Activated CD8-positive, alpha-beta memory T cell treated with anti-CD3 and anti-CD28 coated beads for 48 hours (primary cell): Measurements from ENCODE around the gene SYNRG.
"Not testable (repeated sequence)": the region's sequence is repeated elsewhere in the genome, so short reads cannot be mapped to it uniquely, and the experiment has no call there.

Source experiments
- DNase-seq, 3 experiments: peaks; one replicate each; pipeline ENCODE4 v3.0.0-alpha.2; 2020; ENCODE audit warnings: low read depth in 2 of 3, low spot score in 2 of 3

The SYNRG gene

DNA sequence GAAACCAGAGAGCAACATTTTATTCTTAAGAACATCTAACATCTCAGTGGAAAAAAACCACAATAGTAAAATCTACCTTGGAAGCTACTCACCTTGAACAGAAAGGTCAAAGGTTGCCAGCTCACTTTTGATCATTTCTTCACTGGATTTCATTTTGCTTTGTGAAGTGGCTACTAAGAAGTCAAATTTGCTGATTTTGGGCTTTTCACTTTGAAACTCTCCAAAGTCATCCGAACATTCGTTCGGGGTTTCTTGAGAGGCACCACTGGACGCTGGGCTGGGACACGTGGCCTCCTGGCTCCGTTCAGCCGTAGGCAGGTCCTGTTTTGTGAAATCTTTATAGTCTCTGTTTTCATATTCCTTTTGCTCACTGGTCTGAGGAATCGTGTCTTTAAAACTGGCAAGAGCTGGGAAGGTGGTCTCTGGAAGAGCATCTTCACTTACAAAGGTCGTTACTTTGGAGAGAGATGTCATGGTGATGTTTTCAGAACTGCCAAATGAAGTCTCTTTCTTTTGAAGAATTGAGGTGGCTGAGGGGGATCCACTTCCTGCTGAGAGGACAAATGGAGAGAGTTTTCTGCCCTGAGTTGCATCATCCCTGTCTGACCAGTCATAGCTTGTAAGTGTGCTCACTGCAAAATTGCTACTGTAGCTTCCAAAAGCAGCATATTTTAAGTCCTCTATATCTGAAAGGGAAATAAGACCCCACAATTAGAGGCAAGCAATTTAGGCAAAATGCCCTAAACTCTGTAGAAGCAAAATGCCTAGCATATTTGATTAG is 67.1 kb downstream of the SYNRG start:
- no peak for DNase-seq

DNA sequence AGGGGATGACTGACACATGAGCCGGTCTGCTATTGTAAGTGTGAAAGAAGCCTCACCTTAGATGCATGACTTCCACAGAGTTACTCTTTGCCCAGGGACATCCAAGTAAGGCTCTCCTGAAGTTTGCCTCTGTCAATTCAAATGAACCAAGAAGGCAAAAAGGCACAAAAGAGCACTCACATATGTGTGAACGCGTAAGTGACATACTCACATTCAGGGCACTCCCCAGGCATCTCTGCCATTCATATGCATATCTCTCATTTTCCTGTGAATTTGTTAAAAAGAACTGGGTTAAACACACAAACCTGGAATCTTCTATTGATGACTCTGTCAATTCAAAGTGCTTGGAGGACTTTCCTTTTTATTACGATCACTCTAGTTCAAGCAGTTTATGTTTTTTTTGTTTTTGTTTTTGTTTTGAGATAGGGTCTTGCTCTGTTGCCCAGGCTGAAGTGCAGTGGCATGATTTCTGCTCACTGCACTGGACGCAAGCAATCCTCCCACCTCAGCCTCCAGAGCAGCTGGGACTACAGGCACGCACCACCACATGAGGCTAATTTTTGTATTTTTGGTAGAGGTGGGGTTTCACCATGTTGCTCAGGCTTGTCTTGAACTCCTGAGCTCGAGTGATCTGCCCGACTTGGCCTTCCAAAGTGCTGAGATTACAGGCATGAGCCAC is 70.1 kb downstream of the SYNRG start:
- DNase-seq = no peak

DNA sequence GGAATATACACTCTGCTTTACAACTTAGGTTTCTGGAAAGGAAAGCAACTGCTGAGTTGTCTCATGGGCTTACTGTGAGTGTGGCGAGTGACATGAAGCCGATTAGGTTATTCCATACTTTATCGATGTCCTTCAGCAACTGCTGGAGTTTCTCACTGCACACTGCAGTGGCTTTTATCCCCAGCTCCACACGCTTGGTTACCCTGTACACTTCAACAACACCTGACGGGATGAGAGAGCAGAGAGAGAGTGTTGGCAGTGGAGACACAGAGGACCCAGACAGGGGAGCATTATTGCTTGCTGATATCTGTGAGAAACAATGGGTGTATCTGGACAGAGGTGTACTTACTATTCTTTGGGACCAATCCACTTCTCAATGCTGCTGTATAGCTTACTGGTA is 73.3 kb downstream of the SYNRG start:
- no peak for DNase-seq

DNA sequence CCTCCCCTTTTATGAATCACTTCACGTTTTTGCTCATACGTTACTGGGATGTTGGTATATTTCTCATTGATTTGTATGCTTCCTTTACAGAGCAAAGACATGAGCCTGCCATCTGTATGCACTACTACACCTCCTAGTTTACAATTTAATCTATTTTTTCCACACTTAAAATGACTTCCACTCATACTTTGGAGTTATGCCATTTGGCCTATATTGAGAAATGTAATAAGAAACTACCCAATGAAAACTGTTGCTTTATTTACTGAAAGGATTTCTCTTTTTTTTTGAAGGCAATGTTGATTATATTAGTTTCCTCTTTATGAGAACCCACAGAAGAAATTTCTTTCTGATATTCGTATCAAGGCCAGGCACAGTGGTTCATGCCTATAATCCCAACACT is 76.5 kb downstream of the SYNRG start:
- DNase-seq = no peak

DNA sequence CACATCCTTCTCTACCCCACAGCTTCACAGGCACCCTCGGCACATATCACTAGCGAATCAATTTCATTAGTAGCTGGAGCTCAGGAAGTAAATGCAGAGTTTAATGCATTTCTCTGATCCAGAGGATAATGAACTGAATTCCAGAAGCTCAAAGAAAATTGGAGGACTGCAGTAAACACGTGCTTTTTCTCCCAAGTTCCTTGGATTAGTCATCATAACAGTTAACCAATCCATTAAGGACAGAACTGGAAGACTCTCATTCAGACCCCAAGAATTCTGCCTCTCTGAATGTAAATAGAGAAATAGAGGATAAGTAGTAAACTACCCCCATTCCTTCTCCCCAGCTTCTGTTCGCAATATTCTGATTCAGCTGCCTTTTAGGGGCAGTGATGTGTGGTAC is 78.8 kb downstream of the SYNRG start:
- DNase-seq = no peak

DNA sequence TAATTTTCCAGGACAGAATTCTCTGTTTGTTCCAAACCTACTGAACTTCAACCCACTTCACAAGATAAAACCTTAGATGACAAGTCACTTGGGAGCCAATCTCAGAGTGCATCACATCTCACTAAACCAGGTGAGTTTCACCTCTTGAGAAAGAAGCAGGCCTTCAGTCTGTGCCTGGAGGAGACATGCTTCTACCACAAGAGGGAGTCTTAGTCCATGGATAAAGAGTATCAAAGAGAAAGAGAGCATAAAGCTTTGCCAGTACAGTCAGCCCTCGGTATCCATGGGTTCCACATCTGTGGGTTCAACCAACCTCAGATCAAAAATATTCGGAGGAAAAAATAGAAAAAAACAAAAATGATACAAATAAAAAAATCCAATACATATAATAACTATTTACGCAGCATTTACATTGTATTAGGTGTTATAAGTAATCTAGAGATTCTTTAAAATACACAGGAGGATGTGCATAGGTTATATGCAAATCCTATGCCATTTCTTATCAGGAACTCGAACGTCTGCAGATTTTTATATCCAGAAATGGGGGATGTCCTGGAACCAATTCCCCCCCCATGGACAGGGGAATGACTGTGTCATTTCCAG is 81.9 kb downstream of the SYNRG start:
- no peak for DNase-seq

DNA sequence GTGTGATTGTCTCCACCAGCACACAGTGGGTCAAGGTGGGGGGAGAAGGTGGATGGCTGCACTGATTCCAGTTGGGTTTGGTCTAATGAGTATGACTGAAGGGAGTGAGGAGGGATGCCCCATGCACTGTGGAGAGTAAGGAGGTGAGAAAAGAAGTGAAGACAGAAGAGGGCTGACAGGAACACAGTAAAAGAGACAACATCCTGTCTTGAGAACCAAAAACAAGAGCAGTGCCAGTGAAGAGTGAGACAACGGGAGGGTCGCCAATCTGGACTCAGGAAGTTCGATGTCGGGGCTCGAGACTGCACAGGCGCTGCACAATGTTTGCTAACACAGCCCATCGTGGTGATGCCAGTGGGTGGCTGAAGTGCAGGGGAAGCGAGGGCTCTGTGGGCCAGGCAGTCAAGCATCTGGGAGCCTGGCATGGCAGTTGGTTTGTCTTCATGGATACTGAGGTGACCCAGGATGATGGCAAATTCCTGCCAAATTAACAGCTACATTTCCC is 85.5 kb downstream of the SYNRG start:
- DNase-seq = no peak

DNA sequence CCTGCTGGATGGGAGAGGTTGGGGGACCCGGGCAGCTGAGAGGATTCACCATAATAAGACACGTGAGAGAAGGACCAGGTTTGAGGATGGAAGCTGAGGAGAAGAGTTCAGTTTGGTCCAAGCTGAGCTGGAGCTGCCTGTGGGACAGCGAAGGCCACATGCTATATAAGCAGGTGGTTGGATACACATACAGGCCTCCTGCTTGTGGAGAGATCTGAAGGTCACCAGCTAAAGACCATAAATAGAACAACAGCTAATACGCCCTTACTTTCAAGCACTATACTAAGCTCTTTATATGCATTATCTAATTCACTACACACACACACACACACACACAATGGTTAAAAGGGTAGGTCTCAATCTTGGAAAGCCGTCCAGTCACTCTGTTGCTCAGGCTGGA is 87.4 kb downstream of the SYNRG start:
- no peak for DNase-seq

DNA sequence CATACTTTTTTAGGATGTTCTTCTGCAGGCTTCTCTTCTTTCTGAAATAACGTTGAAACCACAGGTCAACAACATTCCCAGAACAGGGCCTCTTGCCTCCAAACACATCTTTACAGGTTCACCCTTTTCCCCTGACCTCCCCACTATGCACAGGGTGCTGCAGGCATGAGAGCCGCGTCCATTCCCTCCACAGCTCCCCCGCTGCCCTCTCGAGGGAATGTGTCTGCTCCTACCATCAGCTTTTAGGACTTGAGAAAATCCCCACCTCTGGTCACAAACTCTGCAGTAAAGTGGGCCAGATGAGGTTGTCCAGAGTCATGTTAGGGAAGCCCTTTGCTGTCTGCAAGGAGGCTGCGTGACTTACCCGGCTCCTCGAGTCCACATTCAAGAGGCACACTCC is 89.0 kb downstream of the SYNRG start:
- no peak for DNase-seq

DNA sequence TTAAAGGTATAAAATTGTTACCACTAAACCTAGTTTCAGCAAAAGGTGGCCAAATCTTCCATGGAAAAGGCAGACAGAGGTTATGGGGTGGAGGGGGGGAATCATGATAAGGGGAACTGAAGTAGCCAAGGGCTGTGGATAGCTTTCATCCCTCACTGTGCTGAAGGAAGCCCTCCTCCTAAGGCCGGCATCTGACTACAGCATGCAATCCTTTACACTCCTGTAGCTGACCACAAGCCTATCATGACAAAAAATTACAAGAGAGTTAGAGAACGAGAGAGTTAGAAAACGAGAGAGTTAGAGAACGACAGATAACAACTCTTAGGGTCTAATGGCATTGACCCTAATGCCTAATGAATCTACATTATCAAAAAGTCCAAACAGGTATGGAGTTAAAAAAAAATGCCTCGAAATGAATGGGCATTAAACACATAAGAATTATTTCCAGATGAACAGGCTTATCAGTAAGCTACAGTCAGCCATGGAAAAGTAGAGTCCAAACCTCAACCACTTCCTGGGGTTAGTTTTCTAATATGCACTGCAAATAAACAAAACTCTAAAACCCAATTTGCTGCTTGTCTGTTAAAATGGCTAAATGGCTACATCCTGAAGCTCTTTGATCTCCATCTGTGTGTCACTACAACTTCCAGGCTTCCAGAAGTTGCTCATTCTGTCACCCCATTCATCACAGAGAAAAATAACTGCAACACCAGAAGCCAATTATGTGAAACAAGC is 89.8 kb downstream of the SYNRG start:
- no peak for DNase-seq

DNA sequence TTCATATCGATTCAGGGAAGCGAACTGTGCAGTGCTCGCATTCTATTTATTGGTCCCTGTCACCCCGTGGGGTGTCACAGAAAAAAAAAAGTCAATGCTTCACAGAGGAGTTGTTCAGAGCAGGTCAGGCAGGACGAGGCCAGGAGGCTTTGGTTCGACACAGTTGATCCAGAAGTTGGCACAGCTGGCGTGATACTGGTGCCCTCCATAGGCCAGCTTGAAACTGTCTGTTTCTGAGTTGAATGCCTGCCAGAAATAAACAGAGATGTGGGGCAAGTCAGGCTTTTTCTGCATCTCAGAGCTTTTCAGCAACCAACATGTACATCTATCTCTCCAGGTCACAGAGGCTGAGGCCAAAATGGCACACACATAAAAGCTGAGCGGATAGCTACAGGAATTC is 90.4 kb downstream of the SYNRG start:
- DNase-seq = no peak

DNA sequence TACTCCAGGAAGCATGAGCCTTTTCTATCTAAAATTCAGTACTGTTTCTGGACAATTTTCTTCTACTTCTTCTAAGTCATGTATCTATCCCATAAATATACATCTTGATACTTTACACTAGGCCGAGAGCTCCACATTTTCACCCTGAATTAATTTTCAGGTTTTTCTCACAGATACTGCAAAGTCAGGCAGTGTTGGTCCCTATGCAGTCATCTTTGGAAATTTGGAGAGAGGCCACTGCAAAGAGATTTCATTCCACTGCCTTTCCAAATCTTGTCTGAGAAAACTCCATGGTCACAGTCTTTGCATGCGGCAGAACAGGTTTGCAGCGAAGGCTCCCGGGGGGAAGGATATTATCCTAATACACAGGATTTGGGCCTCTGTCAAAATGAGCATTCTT is 91.3 kb downstream of the SYNRG start:
- DNase-seq = no peak

DNA sequence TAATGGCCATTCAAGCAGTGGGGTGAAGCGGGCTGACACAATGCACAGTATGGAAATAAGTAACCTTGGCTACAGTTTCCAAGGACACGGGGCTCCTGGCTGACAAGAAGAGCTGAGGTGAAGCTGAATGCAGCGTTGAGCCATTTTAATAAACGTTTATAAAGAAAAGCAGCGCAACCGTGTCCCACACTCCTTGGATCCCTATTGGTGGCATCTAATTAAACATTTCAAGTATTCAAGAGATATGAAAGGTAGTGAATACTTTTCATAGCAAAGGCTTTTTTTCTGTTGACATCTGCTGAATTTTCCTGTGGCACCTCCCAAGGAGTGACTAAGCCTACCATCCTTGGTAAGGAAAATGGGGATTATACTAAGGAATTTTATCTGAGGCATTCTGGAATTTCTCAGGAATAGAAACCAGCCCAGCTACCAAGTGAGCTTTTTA is 93.1 kb downstream of the SYNRG start:
- no peak for DNase-seq

DNA sequence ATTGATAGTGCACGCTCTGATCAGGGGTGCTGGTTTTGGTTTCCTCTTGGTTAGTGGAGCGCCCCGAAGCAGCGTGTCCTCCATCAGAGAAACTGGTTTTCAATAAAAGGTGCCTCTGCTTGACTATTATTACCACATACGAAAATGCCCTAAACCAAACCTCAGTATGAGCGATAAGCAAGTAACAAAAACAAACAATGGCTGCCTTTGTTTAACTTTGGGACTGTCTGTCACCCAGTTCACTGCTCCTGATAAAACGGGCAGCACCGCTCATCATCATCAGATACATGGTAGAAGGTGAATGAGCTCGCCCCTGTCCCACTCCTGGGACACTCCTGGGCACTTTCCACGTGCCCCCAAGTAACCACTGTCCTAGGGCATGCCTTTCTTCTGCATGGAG is 95.5 kb downstream of the SYNRG start:
- DNase-seq = no peak

DNA sequence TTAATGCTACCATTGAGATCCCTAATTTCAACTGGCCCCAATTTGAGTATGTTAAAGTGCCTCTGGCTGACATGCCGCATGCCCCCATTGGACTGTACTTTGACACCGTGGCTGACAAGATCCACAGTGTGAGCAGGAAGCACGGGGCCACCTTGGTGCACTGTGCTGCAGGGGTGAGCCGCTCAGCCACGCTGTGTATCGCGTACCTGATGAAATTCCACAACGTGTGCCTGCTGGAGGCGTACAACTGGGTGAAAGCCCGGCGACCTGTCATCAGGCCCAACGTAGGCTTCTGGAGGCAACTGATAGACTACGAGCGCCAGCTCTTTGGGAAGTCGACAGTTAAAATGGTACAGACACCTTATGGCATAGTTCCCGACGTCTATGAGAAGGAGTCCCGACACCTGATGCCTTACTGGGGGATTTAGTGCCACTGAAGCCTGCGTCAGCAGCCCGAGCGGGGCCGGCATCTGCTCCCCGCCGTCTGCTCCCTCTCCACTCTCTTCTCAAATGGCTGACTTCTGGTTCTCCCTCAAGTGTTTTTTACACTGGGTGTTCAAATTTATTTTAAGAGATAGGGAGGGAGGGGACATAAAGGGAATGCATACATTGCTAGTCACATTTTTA is 96.7 kb downstream of the SYNRG start:
- DNase-seq = no peak

DNA sequence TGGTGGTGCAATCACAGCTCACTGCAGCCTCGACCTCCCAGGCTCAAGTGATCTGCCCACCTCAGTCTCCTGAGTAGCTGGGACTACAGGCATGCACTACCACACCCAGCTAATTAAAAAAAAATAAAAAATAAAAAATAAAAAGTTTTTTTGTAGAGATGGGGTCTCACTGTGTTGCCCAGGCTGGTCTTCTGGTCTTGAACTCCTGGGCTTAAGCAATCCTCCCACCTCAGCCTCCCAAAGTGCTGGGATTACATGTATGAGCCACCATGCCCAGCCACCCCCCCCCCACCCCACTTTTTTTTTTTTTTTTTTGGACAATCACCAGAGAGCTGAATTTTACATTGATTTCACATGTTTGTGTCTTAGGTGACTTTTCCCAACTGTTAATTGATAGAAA is 97.6 kb downstream of the SYNRG start:
- DNase-seq = not testable (repeated sequence)

DNA sequence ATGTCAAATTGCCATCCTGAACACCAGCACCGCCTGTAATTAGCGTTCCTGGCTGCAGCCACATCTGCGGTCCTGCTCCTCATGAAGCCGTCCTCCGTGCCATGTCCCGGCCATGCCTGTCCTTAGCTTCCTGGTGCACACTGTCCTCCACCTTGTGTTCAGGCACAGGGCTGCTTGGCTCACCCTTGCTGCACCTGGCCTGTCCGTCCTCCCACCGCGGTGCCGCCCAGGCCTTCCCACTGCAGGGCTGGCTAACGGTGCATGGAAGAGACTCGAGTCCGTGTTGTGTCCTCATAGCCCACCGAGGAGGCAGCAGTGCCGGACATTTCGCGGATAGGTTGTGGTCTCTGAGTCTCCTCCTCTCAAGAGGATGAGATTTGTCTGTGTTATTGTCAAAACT is 99.2 kb downstream of the SYNRG start:
- no peak for DNase-seq

DNA sequence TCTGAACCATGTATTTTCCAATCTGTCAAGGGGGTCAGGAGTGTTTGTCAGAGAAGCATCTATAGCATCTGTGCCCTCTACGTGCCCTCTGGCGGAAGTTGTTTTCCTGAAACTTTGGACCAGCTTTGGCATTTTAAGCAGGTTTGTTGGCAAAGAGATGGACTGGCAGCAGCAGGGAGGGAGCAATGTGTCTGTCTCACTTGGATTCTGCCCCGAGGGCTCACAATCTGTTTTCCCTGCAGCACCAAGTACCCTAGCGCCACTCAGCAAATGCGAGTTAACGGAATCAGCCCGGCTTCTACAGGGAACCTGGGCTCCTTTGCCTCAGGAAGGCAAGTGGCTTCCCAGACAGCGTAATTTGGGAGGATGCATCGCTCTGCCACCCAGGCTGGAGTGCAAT is 102.1 kb downstream of the SYNRG start:
- no peak for DNase-seq

DNA sequence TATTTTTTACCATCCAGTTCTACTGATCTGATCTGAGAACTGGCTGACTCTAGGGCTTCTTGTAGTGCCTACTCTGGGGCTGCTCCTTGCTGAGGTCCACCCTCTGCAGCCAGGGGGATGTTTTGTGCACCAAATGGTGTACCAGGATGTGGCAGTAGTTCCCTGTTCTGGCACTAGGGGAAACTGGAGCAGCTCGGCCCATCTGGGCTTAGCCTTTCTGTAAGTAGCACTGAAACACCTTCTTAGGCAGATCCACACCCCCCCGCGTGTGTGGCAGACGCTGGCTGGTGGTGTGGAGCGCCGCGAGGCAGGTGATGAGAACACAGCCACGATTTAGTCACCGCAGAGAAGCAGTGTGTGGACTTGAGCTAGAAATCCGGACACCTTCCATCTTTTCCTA is 102.5 kb downstream of the SYNRG start:
- DNase-seq = no peak

DNA sequence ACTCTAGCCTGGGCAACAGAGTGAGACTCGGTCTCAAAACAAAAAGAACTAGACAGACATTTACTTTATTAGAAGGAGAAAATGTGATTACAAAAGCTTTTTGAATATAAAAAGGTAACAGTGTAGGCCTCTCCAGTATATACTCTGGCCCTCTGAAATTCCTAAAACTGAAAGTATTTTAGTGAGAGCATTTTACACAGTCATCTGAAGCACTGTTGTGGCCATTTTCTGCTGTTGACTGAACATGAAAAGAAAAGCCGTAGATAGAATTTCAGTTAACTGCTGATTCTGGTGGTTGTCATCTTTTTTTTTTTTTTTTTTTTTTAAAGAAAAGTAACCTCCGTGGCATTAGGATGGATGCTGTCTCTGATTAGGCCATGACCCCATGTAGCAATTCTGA is 103.9 kb downstream of the SYNRG start:
- no peak for DNase-seq

DNA sequence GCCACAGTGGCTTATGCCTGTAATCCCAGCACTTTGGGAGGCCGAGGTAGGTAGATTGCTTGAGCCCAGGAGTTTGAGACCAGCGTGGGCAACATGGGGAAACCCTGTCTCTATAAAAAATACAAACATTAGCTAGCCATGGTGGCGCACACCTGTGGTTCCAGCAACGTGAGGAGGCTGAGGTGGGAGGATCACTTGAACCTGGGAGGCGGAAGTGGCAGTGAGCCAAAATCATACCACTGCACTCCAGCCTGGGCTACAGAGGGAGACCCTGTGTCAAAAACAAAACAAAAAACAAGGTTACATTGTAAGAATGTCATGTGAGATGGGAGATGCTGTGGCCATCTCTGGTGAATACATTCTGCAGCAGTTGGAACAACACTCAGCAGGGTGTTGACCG is 106.1 kb downstream of the SYNRG start:
- no peak for DNase-seq
